Cerebellar nuclear complex (tissue), 1 donor: Measurements from ENCODE around the gene RPS26.
"Not testable (repeated sequence)": the region's sequence is repeated elsewhere in the genome, so short reads cannot be mapped to it uniquely, and the experiment has no call there.

Source experiments
- DNase-seq, 2 experiments: peaks; one replicate each; lab custom pipeline; 2025; lab: John Stamatoyannopoulos, UW

RPS26 gene

DNA sequence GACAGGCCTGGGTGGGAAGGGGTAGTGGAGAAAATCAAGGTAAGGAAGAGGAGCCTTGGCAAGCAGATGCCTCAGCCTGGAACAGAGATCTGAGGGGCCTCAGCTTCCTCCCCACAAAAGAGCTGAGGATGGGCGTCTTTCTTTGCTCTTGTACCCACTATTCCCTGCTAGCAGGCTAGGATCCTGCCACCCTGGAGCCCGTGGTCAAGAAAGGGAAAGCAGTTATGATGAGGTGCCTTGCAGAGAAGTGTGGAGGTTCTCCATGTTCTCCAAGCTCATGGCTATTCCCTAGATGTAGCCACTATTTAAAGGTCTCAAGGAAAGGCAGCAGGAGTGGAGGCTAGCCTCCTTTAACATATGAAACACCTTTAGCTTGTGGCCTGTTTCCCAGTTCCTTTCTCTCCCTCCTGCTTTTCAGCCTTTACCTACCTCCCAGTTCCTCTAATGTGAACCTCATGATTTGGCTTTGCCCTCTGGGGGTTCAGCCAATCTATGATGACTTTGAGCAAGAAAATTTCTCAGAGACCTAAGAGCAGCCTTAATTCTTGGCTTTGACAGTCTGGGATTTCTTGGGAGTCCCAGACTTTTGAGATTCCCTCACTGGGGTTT is 19.7 kb upstream of the RPS26 start:
- no peak for DNase-seq

DNA sequence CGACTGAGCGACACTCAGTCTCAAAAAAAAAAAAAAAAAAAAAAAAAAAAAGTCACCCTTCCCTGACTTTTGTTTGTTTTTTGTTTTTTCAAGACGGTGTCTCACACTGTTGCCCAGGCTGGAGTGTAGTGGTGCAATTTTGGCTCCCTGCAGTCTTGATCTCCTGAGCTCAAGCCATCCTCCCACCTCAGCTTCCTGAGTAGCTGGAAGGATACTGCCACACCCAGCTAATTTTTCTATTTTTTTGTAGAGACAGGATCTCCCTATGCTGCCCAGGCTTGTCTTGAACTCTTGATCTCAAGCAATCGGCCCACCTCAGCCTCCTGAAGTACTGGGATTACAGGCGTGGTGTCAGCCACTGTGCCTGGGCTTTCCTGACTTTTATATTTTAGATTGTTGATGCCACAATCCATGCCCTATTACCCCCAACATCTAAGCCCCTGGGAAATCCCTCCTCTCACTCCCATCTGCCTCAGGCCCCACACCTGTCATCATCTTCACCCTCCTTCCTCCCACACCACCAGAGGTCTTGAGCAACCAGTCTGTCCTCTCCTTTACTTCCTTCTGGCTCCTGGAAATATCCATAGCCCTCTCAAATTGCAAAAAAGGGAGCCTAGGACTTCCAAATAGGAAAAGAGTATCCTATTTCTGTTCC is 13.1 kb upstream of the RPS26 start:
- no peak for DNase-seq

DNA sequence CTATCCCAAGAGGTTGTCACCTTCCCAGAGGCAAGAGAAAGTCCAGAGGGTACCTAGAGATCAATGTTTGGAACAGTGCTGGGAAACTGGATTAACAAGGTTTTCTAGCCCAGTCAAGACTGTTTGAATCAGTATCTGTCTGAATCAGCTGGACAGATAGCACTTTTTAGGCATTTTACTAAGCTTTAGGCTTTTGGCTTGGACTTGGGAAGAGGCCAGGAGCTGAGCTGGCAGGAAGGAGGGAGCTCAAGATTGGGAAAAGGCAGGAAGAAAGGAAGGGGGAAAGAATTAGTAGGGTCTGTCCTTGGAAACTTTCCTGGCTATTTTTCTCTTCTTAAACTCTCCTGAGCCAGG is 12.6 kb upstream of the RPS26 start:
- DNase-seq: no peak

DNA sequence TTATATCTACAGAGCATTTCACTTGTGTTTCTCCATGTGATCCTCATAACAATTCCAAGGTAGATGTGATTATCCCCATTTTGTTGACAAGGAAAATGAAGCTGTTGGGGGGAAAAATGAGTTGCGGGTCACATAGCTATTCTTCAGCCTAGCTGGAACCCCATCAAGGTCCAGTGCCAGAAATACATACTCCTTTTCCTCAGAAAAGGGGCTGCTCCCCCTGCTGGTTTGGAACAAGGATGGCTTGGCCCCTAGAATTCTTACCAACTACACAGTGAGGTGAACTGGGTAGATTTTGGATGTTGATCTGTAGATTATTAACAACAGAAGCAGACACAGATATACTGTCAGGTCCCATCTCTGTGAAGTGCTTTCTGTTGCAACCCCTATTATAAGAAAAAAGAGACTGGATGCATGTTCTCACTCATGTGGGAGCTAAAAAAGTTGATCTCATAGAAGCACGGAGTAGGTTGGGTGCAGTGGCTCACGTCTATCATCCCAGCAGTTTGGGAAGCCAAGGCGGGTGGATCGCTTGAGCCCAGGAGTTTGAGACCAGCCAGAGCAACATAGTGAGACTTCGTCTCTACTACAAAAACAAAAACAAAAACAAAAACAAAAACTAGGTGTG is 11.9 kb upstream of the RPS26 start:
- DNase-seq: no peak

DNA sequence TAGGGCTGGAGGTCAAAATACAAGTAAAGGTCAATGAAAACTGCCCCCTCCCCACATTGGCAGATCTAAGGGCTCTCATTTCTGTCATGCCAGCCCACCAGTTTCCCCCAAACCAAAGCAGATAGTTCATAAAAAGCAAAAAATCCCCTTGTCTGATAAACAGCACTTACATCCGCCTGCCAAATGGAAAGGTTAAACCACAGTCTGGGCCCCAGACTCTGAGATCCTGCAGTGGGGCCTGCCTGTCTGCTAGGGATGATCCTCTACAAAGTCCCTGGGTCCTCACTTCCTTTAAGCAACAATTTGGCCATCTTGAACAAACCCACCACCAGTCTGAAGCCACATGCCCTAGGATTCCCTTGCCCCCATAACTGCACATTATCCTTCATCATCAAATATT is 9.7 kb upstream of the RPS26 start:
- DNase-seq: no peak

DNA sequence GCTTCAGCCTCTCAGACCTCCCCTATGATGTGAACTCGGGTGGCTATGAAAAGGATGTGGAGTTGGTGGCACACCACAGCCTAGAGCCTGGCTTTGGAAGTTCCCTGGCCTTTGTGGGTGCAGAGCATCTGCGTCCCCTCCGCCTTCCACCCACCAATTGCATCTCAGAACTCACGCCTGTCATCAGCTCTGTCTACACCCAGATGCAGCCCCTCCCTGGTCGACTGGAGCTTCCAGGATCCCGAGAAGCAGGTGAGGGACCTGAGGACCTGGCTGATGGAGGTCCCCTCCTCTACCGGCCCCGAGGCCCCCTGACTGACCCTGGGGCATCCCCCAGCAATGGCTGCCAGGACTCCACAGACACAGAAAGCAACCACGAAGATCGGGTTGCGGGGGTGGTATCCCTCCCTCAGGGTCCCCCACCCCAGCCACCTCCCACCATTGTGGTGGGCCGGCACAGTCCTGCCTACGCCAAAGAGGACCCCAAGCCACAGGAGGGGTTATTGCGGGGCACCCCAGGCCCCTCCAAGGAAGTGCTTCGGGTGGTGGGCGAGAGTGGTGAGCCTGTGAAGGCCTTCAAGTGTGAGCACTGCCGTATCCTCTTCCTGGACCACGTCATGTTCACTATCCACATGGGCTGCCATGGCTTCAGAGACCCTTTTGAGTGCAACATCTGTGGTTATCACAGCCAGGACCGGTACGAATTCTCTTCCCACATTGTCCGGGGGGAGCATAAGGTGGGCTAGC is 7.0 kb upstream of the RPS26 start:
- DNase-seq: no peak

DNA sequence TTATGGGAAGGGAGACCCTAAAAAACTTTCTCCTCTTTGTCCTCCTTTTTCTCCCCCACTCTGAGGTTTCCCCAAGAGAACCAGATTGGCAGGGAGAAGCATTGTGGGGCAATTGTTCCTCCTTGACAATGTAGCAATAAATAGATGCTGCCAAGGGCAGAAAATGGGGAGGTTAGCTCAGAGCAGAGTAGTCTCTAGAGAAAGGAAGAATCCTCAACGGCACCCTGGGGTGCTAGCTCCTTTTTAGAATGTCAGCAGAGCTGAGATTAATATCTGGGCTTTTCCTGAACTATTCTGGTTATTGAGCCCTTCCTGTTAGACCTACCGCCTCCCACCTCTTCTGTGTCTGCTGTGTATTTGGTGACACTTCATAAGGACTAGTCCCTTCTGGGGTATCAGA is 4.6 kb upstream of the RPS26 start:
- no peak for DNase-seq

DNA sequence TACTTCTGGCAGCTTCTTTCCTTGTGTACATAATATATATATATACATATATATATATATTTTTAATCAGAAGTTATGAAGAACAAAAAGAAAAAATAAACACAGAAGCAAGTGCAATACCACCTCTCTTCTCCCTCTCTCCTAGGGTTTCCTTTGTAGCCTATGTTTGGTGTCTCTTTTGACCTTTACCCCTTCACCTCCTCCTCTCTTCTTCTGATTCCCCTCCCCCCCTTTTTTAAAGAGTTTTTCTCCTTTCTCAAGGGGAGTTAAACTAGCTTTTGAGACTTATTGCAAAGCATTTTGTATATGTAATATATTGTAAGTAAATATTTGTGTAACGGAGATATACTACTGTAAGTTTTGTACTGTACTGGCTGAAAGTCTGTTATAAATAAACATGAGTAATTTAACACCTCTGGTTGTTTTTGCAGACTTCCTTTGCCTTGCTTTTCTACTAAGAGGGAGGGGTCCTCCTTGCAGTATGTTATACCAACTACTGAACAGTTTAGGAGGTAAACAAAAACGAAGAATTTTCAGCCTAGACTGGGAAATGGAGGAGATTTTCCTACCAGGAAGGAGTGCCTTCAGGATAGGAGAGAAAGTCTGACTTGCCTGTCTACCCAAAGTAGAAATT is 3.6 kb upstream of the RPS26 start:
- no peak for DNase-seq

DNA sequence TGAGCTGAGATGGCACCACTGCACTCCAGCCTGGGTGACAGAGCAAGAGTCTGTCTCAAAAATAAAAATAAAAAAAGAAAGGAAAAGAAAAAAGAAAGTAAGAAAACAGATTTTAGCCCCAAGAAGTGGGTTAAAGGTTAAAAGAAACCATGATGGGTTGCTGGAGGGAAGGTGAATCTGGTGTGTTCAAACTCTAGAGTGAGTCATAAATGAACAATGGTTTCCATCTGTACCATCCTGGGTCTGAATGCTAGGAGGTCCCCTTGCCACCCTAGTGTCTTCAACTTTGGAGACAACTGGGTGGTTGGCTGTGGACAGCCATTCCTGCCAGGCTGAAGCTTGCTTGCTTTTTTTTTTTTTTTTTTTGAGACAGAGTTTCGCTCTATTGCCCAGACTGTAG is 1.6 kb upstream of the RPS26 start:
- no peak for DNase-seq

DNA sequence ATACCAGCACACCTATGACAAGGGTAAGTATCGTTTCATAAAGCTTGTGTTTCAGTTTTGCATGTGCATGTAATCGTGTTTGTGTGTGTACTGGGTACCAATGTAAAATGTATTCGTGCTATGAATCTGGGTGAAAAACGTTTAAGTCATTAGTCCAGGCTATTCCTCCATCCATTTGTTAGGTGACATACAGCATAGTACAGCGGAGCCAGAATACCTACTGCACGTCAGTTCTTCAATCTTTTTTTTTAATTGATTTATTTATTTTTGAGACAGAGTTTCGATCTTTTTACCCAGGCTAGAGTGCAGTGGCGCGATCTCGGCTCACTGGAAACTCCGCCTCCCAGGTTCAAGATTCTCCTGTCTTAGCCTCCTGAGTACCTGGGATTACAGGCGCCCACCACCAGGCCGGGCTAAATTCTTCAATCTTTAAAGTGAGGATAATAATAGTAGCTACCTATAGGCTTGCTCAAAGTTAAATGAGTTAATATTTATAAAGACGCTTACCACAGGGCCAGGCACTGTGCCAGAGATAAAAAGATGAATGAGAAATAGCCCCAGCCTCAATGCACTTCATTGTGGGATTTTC is 661 bp upstream of the RPS26 start:
- no peak for DNase-seq

DNA sequence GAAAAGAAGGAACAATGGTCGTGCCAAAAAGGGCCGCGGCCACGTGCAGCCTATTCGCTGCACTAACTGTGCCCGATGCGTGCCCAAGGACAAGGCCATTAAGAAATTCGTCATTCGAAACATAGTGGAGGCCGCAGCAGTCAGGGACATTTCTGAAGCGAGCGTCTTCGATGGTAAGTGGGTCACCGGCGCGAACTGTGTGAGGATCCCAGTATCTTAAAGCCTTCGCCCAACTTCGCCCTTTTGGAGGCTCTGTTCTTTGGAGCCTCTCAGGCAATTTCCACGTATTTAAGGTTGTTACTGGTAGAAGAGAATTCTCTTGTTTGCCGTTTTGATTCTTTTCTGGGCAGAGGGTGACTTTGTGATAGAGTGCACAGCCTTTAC is 704 bp downstream of the RPS26 start:
- not testable (repeated sequence) for DNase-seq

DNA sequence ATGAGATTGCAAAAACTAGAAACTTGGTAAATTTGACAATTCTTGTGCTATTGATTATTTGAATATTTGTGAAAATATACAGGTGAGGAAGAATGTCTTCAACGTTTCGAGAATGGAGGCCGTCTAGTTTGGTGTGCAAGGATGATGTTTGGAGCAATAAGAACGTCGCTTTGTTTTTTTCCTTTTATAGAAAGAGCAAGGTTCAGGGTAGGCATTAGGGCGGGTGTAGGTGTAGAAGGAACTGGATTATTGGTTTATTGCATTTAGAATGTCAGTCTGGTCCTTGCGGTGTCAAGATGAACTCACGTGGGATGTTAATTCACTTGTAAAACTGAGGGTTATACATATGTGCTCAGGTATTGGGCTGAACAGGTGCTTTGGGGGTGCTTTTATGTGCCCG is 1.1 kb downstream of the RPS26 start:
- no peak for DNase-seq

DNA sequence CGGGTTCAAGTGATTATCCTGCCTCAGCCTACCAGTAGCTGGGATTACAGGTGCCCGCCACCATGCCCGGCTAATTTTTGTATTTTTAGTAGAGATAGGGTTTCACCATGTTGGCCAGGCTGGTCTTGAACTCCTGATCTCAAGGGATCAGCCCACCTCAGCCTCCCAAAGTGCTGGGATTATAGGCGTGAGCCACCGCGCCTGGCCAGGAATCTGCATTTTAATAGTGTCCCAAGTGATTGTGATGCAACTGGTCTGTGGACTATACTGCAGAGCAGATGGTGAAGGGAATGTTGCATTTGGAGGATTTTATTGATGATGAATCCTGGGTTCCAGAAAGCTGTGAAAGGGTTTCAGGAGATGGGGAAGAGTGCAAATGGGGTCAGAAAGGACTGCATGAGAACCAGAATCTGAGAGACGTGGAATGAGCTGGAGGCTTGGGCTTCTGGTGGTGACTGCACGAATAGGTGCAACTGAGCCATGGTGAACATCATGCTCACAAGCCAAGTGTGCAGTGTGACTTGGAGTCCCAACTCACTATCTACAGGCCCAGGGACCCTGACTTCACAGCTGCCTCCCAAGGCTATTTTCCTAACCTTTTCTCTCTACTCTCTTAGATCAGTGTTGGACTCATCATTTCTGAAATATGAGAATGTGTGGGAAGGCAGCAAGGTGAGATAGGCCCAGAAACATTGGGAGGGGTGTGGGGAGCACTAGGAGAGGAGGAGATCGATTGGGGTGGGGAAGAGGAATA is 4.5 kb downstream of the RPS26 start:
- DNase-seq: no peak

DNA sequence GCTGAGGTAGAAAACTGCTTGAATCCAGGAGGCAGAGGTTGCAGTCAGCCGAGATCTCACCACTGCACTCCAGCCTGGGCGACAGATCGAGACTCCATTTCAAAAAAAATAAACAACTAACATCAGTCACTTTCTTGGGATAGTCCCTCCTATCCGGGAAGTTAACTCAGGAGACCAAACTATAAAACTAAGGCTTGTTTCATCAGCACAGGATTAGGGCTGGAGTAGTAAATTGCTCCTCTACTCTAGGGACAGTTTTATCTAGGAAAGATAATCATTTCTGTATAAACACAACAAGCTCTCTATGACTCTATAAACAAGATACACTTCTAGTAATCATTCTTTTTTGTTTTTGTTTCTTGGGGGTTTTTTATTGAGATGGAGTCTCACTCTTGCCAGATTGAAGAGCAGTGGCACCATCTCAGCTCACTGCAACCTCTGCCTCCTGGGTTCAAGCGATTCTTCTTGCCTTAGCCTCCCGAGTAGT is 11.7 kb downstream of the RPS26 start:
- no peak for DNase-seq

DNA sequence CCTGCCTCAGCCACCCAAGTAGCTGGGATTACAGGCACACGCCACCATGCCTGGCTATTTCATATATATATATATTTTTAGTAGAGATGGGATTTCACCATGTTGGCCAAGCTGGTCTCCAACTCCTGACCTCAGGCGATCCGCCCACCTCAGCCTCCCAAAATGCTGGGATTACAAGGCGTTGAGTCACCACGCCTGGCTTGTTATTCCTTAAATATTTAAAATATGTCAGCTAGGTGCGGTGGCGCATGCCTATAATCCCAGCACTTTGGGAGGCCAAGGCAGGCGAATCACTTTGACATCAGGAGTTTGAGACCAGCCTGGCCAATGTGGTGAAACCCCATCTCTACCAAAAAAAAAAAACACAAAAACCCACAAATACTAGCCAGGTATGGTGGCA is 18.2 kb downstream of the RPS26 start:
- not testable (repeated sequence) for DNase-seq

DNA sequence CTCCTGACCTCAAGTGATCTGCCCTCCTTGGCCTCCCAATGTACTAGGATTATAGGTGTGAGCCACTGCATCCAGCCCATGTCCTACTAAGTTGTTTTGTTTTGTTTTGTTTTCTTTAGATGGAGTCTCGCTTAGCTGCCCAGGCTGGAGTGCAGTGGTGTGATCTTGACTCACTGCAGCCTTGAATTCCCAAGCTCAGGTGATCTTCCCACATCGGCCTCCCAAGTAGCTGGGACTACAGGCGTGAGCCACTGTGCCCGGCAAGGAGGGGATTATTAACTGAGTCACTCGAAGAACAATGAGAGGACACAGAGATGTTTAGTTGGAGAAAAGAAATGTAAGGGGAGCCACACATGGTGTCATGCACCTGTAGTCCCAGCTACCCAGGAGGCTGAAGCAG is 20.3 kb downstream of the RPS26 start:
- DNase-seq: no peak

DNA sequence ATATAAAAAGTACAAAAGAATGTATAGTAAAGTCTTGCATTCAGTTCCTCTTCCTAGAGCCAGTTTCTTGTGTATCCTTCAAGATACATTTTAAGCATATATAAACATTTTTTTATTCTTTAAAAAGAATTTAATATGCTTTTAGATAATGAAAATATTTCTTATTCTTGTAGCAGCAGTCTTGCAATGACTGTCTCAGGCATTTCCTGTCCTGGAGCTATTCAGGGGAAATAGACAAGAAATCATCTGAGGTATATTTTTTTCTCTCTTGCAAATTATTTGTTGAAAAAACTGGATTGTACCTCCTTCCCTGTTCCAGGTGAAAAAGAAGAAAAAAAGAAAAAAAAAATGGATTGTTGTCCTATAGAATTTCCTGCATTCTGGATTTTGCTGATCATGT is 21.3 kb downstream of the RPS26 start:
- DNase-seq: no peak

DNA sequence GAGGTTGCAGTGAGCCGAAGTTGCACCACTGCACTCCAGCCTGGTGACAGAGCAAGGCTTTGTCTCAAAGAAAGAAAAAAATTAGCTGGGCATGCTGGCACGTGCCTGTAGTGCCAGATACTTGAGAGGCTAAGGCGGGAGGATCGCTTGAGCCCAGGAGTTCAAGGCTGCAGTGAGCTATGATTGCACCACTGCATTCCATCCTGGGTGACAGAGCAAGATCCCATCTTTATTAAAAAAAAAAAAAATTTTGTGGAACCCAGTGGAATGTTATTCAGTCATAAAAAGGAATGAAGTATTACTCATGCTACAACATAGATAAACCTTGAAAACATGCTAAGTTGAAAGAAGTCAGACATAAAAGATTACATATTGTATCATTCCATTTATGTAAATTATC is 29.9 kb downstream of the RPS26 start:
- no peak for DNase-seq

DNA sequence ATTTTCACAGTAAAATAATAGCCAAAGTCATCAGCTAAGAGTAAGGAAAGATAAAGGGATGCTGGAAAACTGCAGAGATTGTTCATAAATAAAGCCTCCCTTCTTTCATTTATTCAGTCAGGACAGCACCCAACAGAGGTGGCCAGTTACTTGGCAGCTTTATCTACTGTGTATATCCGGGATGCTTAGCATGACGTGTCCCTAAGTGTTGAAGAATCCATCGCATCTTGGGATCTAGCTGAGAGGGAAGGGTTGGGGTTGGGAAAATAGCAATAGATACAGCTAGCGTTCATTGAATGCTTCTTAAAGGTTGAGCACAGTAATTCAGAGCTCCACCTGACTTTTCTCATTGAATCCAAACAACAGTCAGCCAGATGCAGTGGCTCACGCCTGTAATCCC is 32.7 kb downstream of the RPS26 start:
- no peak for DNase-seq

DNA sequence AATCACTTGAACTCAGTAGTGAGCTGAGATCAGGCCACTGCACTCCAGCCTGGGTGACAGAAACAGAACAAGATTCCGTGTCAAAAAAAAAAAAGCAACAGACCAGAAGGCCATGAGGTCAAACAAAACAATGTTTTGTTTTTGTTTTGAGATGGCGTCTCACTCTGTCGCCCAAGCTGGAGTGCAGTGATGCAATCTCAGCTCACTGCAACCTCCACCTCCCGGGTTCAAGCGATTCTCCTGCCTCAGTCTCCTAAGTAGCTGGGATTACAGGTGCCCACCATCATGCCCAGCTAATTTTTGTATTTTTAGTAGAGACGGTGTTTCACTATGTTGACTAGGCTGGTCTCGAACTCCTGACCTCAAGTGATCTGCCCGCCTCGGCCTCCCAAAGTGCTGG is 36.2 kb downstream of the RPS26 start:
- DNase-seq: not testable (repeated sequence)

DNA sequence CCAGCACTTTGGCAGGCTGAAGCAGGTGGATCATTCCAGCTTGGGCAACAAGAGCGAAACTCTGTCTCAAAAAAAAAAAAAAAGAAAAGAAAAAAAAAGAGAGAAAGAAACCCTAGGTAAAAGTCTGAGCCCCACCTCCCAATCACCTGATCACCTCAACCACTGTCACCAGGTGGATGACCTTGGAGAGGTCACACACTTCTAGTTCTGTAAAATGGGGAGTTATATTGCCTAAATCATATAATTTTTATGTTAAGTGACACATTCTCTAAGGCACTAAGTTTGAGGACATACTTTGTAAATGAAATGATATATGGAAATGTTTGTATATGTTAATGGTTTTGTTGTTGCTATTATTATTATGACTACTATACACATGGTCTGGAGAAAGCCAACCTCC is 36.7 kb downstream of the RPS26 start:
- DNase-seq: no peak
